ENCODE data around the gene UAP1L1. TPM values are rescaled to one million over a fixed set of nuclear protein-coding genes. Genes with fewer than 3 reads are reported as not detected.

UAP1L1 gene
- total RNA-seq, 1 donor from 2014 or later = 15.4 TPM

DNA sequence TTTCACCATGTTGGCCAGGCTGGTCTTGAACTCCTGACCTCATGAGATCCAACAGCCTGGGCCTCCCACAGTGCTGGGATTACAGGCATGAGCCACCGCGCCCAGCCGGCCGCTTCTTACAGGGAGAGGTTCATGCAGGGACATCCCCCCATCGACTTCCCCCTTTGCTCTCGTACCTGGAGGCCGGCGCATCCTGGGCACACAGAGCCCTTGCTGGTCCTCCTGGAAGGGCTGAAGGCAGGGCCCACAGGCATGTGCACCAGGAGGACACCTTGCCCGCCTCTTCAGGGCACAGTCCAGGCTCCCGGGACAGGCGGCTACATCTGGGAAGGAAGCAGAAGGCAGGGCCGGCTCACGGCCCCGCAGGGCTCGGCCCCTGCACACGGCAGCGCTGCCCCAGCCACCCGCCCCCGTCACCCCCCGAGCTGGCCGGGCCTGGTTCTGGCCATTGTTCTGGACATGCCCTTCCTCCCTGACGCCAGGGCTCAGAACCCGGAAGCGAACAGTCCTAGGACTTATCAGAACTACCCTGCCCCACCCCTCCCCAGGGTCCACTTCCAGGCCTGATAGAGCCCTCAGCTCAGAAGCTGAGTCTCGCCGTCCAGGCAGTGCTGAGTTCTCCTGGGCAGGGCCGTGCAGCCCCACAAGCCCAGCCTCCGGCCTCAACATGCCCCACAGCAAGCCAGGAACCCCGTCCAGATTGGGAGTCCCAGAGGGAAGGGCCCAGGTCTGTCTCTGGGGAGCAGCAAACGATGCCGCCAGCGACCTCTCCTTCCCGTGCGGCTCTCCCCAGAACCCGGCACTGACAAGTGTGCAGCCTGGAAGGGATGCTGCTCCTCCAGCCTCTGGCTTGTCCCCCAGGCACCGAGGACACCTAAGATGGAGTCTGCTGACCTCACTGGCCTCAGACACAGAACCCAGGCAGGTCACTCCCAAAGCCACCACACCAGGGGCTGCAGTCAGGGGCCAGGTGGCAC lies 34.3 kb upstream of the UAP1L1 start:
- DNase-seq (ENCODE audit: low read depth, low spot score) = no peak

GRCh38 chr9:137044037-137044436 lies 33.3 kb upstream of the UAP1L1 start:
- no peak for DNase-seq (ENCODE audit: low read depth, low spot score)

DNA sequence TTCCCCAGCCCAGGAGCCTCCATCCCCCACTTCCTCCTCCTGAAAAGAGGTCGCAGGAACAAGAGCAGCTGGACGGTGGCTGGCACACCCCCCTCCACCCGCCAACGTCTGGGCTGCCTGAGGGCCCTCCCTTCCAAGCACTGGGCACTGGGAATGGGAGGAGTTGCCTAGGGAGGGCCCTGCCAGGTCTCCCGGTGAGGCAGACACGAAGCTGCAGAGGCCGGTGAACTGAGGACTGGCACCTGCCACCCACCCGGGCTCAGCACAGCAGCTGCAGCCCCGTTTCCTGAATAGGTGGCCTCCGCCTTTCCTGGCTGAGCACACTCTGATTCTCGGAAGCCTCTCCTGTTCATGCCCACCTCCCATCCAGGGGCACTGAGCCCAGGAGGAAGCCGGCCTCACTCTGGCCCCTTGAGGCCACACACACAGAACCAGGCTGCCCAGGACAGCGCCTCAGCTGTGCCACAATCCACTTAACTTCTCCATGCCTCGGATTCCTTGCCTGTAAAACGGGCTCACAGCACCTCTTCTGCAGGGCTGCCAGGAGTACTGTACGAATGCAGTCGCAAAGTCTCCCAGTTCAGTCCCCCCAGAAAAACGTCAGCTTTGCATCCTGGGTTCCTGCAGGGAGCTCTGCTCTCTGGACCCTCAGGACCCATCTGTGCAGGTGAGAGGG lies 32.7 kb upstream of the UAP1L1 start:
- no peak for DNase-seq (ENCODE audit: low read depth, low spot score)

GRCh38 chr9:137045294-137046087 lies 31.8 kb upstream of the UAP1L1 start:
- DNase-seq (ENCODE audit: low read depth, low spot score) = no peak

DNA sequence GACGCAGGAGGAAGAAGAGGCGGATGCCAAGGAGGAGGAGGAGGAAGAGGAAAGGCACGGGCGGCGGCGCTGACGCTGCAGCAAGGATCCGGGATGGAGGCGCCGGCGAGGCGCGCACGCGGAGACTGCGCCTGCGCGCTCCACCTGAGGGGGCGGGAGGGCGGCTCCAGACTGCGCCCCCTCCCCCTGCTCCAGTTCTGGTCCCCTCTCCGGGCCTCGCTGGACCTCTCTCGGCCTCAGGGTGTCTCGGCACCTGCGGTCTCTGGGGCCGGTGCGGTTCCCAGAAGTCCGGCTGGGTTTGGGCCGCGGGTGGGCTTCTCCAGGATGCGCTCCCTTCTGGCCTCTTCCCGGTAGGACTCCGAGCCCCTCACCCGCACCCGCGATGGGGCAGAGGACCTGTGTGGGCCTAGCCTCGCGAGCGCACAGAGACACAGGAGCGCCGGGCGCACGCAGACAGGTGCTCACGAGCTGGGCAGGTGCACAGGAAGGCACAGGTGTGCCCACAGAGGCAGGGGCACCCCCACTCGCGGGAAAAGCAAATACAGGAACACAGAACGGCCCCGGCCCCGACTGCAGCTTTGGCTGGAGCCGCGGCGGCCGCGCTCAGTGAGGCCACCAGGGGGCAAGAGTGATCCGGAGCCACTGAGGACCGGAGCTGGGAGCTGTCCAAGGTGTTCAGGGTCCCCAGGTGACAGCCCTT lies 31.1 kb upstream of the UAP1L1 start, which contains the start of gene NPDC1:
Gene NPDC1, minus strand, starts transcription at position 90 of the 700 bp plus-strand sequence. CDS start 188 bp downstream, outside the sequence.
- peak; percentile 40 for DNase-seq (ENCODE audit: low read depth, low spot score)

- DNase-seq (ENCODE audit: low read depth, low spot score) = no peak
Measured at GRCh38 chr9:137048655-137049543, 28.4 kb upstream of the UAP1L1 start.

DNA sequence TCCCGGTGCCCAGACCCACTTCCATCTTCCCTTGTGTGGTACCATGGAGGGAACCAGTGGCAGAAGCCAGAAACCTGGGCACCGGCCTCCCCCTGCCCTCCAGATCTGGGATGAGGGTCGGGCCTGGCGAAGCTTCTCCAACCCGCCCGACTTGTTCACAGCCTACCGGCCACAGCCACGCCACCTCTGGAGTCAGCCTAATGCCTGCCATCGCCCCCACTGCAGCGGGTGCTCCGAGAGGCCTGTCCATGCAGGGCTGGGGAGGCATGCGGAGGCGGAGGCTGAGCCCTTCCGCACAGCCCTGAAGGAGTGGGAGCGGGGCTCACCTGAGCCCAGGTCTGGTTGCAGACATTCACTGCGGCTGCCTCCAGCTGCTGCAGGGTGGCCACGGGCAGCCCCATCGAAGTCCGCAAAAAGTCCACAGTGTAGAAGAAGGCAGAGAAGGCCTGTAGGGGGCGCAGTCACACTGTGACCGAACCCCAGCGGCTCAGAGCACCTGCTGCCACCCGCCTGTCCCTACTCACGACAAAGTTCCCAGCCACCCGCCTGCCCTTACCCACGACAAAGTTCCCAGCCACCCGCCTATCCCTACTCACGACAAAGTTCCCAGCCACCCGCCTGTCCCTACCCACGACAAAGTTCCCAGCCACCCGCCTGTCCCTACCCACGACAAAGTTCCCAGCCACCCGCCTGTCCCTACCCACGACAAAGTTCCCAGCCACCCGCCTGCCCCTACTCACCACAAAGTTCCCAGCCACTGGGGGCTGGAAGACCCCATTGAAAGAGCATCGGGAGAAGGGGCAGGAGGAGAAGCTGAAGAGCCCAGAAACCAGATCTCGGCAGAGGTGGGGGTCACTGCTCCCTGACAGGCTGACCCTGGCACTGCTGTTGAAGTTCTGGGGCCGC lies 27.5 kb upstream of the UAP1L1 start:
- no peak for DNase-seq (ENCODE audit: low read depth, low spot score)

- no peak for DNase-seq (ENCODE audit: low read depth, low spot score)
Measured at GRCh38 chr9:137050570-137050969, 26.7 kb upstream of the UAP1L1 start.

DNA sequence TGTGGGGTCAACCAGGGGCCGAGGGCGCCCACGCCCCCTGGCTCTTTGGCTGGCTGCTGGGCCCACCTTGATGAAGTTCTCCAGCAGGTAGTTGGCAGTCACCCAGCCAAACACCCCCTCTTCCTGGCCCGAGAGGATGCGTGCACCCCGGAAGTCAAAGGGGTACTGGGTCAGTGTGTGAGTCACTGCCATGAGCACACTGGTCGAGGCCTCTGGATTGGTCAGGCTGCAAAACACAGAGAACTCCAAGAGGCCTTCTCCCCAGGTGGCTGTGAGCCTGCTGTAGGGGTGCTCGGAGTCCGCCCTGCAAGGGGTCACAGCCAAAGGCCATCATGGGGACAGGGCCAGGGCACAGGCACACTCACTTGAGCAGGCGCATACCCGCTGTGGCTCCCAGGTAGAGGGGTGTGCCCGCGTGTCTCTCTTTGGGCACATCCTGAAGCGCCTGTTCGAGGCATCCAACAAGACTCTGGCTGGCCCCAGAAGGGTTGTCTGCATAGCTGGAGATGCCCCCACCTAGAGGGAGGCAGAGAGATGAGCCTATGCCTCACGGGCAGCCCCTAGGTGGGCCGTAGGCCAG lies 26.1 kb upstream of the UAP1L1 start:
- no peak for DNase-seq (ENCODE audit: low read depth, low spot score)

GRCh38 chr9:137052293-137052692 lies 25.0 kb upstream of the UAP1L1 start:
- DNase-seq (ENCODE audit: low read depth, low spot score) = no peak

DNA sequence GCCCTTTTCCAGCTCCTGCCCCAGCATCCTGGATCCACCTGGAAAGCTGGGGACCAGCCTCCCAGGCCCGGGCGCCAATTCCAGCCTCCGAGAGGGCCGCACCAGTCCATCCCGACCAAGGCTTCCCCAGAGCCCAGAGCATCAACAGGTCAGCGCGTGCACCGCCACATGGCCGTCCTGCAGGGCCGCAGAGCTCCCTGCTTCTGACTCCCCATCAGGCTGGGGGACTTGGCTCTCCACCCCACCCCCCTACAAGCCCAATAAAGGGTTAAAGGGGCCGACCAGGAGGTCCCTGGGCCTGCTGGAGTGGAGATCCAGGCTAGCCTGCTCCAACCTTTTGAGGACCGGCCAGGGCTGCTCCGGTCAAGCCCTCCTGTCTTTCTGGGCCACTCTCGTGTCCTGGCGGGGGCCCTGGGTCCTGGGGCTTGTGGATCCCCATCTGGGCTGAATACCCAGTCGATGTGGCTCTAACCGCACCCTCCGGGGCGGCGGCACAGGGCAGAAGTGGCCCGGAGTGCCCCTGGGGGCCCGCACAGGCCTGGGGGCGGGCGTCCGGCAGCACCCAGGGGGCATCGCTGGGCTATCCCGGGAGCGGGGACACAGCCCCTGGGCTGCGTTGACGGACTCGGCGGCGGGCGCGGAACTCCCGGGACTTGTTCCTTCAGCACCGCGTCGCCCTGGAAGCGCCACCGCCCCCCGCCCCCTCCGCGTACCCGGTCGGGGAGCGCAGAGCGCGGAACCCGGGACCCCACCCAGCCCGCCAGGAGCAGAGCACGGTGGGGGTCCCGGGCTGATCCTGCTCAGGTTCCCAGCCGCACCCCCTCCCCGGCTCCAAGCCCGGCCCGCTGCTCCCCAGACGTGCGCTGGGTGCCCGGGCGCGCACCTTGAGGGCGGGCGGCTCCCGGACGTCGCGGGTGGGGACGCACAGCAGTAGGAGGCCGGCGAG lies 24.0 kb upstream of the UAP1L1 start:
- no peak for DNase-seq (ENCODE audit: low read depth, low spot score)

DNA sequence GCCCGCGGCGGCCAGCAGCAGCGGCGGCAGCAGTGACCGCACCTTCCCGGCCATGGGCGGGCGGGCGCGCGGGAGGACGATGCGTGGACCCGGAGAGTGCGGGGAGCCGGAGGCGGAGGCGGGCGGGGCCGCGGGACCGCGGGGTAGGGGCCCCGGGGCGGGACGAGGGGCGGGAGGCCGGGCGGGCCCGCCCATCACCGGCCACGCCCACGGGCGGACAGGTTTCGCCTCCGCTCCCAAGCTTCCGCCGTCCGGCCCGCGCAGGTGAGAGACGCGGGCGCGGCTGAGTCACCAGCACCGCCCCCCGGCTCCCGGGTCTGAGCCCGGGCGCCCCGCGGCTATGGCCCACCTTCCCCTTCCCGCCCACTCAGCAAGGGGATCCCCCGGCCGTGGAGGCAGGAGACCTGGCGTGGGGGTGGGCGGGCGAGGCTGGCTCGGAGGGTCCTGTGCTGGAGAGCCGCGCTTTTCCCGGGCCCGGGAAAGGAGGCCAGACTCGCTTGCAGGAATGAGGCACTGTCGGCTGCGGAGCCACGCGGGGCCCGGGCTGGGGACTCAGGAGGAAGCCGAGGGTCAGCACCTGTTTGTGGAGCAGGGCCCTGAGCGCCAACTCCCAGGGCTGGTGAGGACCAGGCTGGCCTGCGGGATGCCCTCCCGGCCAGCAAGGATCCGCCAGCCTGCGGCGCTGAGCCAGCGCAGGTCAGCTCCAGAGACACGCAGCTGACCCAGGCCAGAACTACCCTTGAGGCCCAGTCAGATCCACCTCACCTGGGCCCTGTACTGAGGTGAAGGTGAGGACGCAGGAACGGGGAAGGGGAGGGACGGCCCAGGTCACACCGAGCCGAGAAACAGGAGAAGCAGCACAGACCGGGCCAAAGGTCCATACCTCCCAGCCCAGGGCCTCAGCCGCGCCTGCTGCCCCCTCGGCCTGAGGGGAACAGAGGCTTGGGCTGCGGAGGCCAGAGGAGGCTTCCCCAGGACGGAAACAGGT lies 23.1 kb upstream of the UAP1L1 start, which contains the start of gene ENTPD2:
Gene ENTPD2, minus strand, starts transcription at position 118 of the 988 bp plus-strand sequence. Its CDS starts 64 bp downstream, at position 54.
- DNase-seq (ENCODE audit: low read depth, low spot score) = no peak

DNA sequence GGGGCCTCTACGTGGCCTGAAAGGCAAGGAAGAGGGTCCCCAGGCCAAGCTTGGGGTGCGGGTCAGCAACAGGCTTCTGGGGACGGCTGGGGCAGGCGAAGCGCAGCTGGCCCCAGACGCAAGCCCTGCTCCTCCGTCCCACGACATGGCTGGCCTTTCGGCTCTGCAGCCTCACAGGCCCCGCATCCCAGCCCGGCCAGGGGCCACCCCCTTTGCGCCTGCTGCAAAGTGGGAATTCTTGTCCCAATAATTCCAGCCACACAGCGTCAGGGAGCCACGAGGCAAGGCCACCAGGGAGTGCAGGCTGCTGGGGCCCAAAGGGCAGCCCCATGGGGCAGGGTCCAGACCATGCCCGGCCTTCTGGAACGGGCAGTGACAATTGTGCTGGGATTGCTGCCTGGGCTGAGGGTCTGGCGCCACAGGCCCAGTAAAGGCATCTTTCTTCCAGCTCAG lies 22.4 kb upstream of the UAP1L1 start:
- no peak for DNase-seq (ENCODE audit: low read depth, low spot score)

- DNase-seq (ENCODE audit: low read depth, low spot score) = no peak
Measured at GRCh38 chr9:137055385-137056364, 21.6 kb upstream of the UAP1L1 start.

Data from pulmonary artery endothelial cell (primary cell).